SK-N-SH treated with all-trans-retinoic acid at 6 μM for 48 hours (cell line): ENCODE results near the gene IL12RB1.

ENCODE experiments used
- ATAC-seq: fragments of 200-7000 bp; cut with Tn5 transposase; 3 replicates; pipeline ENCODE4 v1.9.1; 2020; ENCODE audit warnings: mild to moderate bottlenecking, moderate library complexity
- ARNTL ChIP-seq: fragments of 450-650 bp; formaldehyde crosslinking; IDR thresholded peaks from 2 replicates; pipeline ENCODE4 v1.5.0; 2020; ENCODE audit warnings: low read depth, mild to moderate bottlenecking, moderate library complexity, borderline replicate concordance
- BACH2 ChIP-seq: fragments of 250-450 bp; sonication (Bioruptor Pico); IDR thresholded peaks from 2 replicates; pipeline ENCODE4 v1.9.0; 2021; ENCODE audit warnings: mild to moderate bottlenecking, borderline replicate concordance
- CREB5 ChIP-seq: fragments of 250-450 bp; sonication (Bioruptor Pico); IDR thresholded peaks from 2 replicates; pipeline ENCODE4 v1.5.1; 2020; ENCODE audit warnings: low read depth, mild to moderate bottlenecking, moderate library complexity
- CSRNP3 ChIP-seq: fragments of 250-450 bp; sonication (Bioruptor Pico); IDR thresholded peaks from 2 replicates; pipeline ENCODE4 v1.5.1; 2021; ENCODE audit warnings: mild to moderate bottlenecking, moderate library complexity
- ESRRG ChIP-seq: fragments of 250-450 bp; sonication (Bioruptor Pico); IDR thresholded peaks from 2 replicates; pipeline ENCODE4 v1.6.1; 2021; ENCODE audit warnings: mild to moderate bottlenecking
- GLIS3 ChIP-seq: fragments of 250-450 bp; sonication (Bioruptor Pico); IDR thresholded peaks from 2 replicates; pipeline ENCODE4 v1.5.0; 2020; ENCODE audit warnings: mild to moderate bottlenecking, moderate library complexity
- ISL1 ChIP-seq: fragments of 250-450 bp; sonication (Bioruptor Pico); IDR thresholded peaks from 2 replicates; pipeline ENCODE4 v2.1.2; 2022; ENCODE audit warnings: mild to moderate bottlenecking, moderate library complexity
- OSR1 ChIP-seq: fragments of 250-450 bp; sonication (Bioruptor Pico); IDR thresholded peaks from 2 replicates; pipeline ENCODE4 v1.8.0; 2022; ENCODE audit warnings: moderate library complexity, mild to moderate bottlenecking, inconsistent platforms
- PATZ1 ChIP-seq: fragments of 250-450 bp; sonication (Bioruptor Pico); IDR thresholded peaks from 2 replicates; pipeline ENCODE4 v1.8.0; 2020; ENCODE audit warnings: mild to moderate bottlenecking, moderate library complexity, borderline replicate concordance
- POU6F1 ChIP-seq: fragments of 250-450 bp; sonication (Bioruptor Pico); IDR thresholded peaks from 2 replicates; pipeline ENCODE4 v1.8.0; 2021; ENCODE audit warnings: low read depth, mild to moderate bottlenecking, moderate library complexity, borderline replicate concordance
- PPARA ChIP-seq: fragments of 250-450 bp; sonication (Bioruptor Pico); IDR thresholded peaks from 2 replicates; pipeline ENCODE4 v1.5.0; 2020; ENCODE audit warnings: mild to moderate bottlenecking, borderline replicate concordance
- RARB ChIP-seq: fragments of 250-450 bp; sonication (Bioruptor Pico); IDR thresholded peaks from 2 replicates; pipeline ENCODE4 v1.8.0; 2021; ENCODE audit warnings: mild to moderate bottlenecking, moderate library complexity
- SNAI2 ChIP-seq: fragments of 250-450 bp; sonication (Bioruptor Pico); IDR thresholded peaks from 2 replicates; pipeline ENCODE4 v1.5.0; 2020; ENCODE audit warnings: mild to moderate bottlenecking, moderate library complexity
- TOX ChIP-seq: fragments of 250-450 bp; sonication (Bioruptor Pico); IDR thresholded peaks from 2 replicates; pipeline ENCODE4 v1.8.0; 2021; ENCODE audit warnings: mild to moderate bottlenecking, moderate library complexity, borderline replicate concordance
- TSHZ2 ChIP-seq: fragments of 250-450 bp; sonication (Bioruptor Pico); IDR thresholded peaks from 2 replicates; pipeline ENCODE4 v1.5.0; 2020; ENCODE audit warnings: mild to moderate bottlenecking, moderate library complexity
- ZC3H10 ChIP-seq: fragments of 250-450 bp; sonication (Bioruptor Pico); IDR thresholded peaks from 2 replicates; pipeline ENCODE4 v1.5.1; 2021; ENCODE audit warnings: mild to moderate bottlenecking, moderate library complexity
- ZFP3 ChIP-seq: fragments of 250-450 bp; sonication (Bioruptor Pico); IDR thresholded peaks from 2 replicates; pipeline ENCODE4 v1.5.0; 2020; ENCODE audit warnings: mild to moderate bottlenecking, moderate library complexity
- ZFP30 ChIP-seq: fragments of 450-650 bp; formaldehyde crosslinking; IDR thresholded peaks from 2 replicates; pipeline ENCODE4 v1.5.0; 2022; ENCODE audit warnings: mild to moderate bottlenecking, moderate library complexity
- ZNF565 ChIP-seq: fragments of 450-650 bp; formaldehyde crosslinking; conservative IDR thresholded peaks from 2 replicates; pipeline ENCODE4 v1.5.0; 2020; ENCODE audit warnings: low read depth, mild to moderate bottlenecking, moderate library complexity
- ZNF70 ChIP-seq: fragments of 450-650 bp; formaldehyde crosslinking; IDR thresholded peaks from 2 replicates; pipeline ENCODE4 v1.5.0; 2020; ENCODE audit warnings: mild to moderate bottlenecking, moderate library complexity

IL12RB1 gene

GRCh38 chr19:18062028-18062427, 24.7 kb downstream of the IL12RB1 start (continued):
- no peak for TF ChIP-seq POU6F1 (CRISPR knock-in tag)
- TF ChIP-seq ARNTL (CRISPR knock-in tag) = no peak
- TF ChIP-seq PATZ1 (CRISPR knock-in tag) = no peak
- no peak for TF ChIP-seq TOX
- no peak for TF ChIP-seq ZNF565 (CRISPR knock-in tag)
- no peak for TF ChIP-seq PPARA

GRCh38 chr19:18060472-18060871, 26.3 kb downstream of the IL12RB1 start:
- TF ChIP-seq ISL1 (CRISPR knock-in tag) (no peak), TOX (no peak), ESRRG (CRISPR knock-in tag) (no peak), ARNTL (CRISPR knock-in tag) (no peak), TSHZ2 (CRISPR knock-in tag) (no peak), ZFP30 (no peak), SNAI2 (CRISPR knock-in tag) (no peak), ZNF70 (CRISPR knock-in tag) (no peak), OSR1 (no peak), PATZ1 (CRISPR knock-in tag) (no peak), RARB (CRISPR knock-in tag) (no peak), POU6F1 (CRISPR knock-in tag) (no peak), GLIS3 (no peak), CSRNP3 (CRISPR knock-in tag) (no peak), PPARA (no peak), ZC3H10 (CRISPR knock-in tag) (no peak), ZFP3 (no peak)
- ATAC-seq = no peak

GRCh38 chr19:18059902-18060301, 26.8 kb downstream of the IL12RB1 start:
- ATAC-seq = no peak
- TF ChIP-seq TSHZ2 (CRISPR knock-in tag) (no peak), TOX (no peak), ESRRG (CRISPR knock-in tag) (no peak), RARB (CRISPR knock-in tag) (no peak), CSRNP3 (CRISPR knock-in tag) (no peak), ARNTL (CRISPR knock-in tag) (no peak), BACH2 (no peak), CREB5 (CRISPR knock-in tag) (no peak), ZNF565 (CRISPR knock-in tag) (no peak)
